ENCODE data around the gene MTAP. TPM values are rescaled to one million over a fixed set of nuclear protein-coding genes. Genes with fewer than 3 reads are reported as not detected.

Gene MTAP
- total and polyA plus RNA-seq, 9 of the 15 experiments (the other 6 are each of a cell fraction or from before 2014, with no cell fraction given): 0.07 TPM; not detected in 8

- DNase-seq (ENCODE audit: extremely low read depth in 1 of 4, low spot score in 3 of 4): no peak
- no peaks in the 10 kb centered on the region for H4K20me1 ChIP-seq (replicated peaks; ENCODE audit: control insufficient read depth, insufficient read depth, low read length)
- H3K9me3 ChIP-seq (replicated peaks; ENCODE audit: control insufficient read depth, insufficient read depth, low read depth, low read length): no peaks in the 10 kb centered on the region
- ChIA-PET CTCF (ENCODE audit: low intra/inter-chr PET ratio) (no interaction called here), POLR2A (no interaction called here)
- no TSS peak for BruUV-seq (replicated peaks)
- H2AFZ ChIP-seq (ENCODE audit: low read depth, low read length): no peak overlapping the region
- no peak overlapping the region for H3K4me2 ChIP-seq (ENCODE audit: insufficient read depth, low read length)
- ATAC-seq: no peak
- no peaks in the 10 kb centered on the region for H3K36me3 ChIP-seq (ENCODE audit: control insufficient read depth, insufficient read depth, low read length)
- H3K4me1 ChIP-seq (replicated peaks in 1 of 2; ENCODE audit: control insufficient read depth in 2 of 2, insufficient read depth in 2 of 2, low read length in 2 of 2): no peaks in the 10 kb centered on the region
- in situ Hi-C loops (cut with MboI) (no loop called here), intact Hi-C loops (cut with micrococcal nuclease) (no loop called here)
- no peak overlapping the region for H3K27ac ChIP-seq (ENCODE audit: extremely low read depth, low read depth, low read length)
- no CpG with 5 or more reads among the region's 2 CpGs for WGBS (ENCODE audit: insufficient coverage, low coverage, missing lambda C conversion rate)
- H3K9me1 ChIP-seq (ENCODE audit: control insufficient read depth, insufficient read depth, low read length): no peaks in the 10 kb centered on the region
- no peak overlapping the region for H3K9ac ChIP-seq (ENCODE audit: insufficient read depth in 1 of 2, low read depth in 2 of 2, low read length in 2 of 2)
- no peak for FAIRE-seq
- H3K27me3 ChIP-seq (ENCODE audit: control insufficient read depth in 2 of 2, insufficient read depth in 2 of 2, low read length in 2 of 2): no peaks in the 10 kb centered on the region
- H3K4me3 ChIP-seq: no peak overlapping the region
- H3K79me2 ChIP-seq (ENCODE audit: control insufficient read depth, insufficient read depth, low read length): no peaks in the 10 kb centered on the region
- no peak for TF ChIP-seq ZNF57 (CRISPR knock-in tag; IDR thresholded peaks at IDR 0.05)
- no peak for TF ChIP-seq PBX2 (CRISPR knock-in tag; IDR thresholded peaks at IDR 0.05; ENCODE audit: low read depth)
- no peak for TF ChIP-seq PBX2 (tag; conservative IDR thresholded peaks at IDR 0.05; ENCODE audit: low read depth)
- no peak for TF ChIP-seq SIRT6 (IDR thresholded peaks at IDR 0.05; ENCODE audit: low read depth, low read length)
- TF ChIP-seq ZNF324 (CRISPR knock-in tag; IDR thresholded peaks at IDR 0.05): no peak
- TF ChIP-seq MYBL2 (IDR thresholded peaks at IDR 0.05; ENCODE audit: low read depth): no peak
- no peak for TF ChIP-seq MYBL2 (CRISPR knock-in tag; IDR thresholded peaks at IDR 0.05; ENCODE audit: borderline replicate concordance)
- TF ChIP-seq ZNF668 (CRISPR knock-in tag; IDR thresholded peaks at IDR 0.05): no peak
- no peak for TF ChIP-seq GABPA (tag; conservative IDR thresholded peaks at IDR 0.05; ENCODE audit: low read depth)
- TF ChIP-seq MAX (CRISPR knock-in tag; IDR thresholded peaks at IDR 0.05): no peak
- TF ChIP-seq LEF1 (IDR thresholded peaks at IDR 0.05): no peak
Measured at GRCh38 chr9:21933865-21934264, 131.4 kb downstream of the MTAP start.
